ENCODE data around the gene APPBP2.
"Not testable (repeated sequence)": the region's sequence is repeated elsewhere in the genome, so short reads cannot be mapped to it uniquely, and the experiment has no call there.

Gene APPBP2

GRCh38 chr17:60419875-60420274 lies 106.2 kb downstream of the APPBP2 start:
- WGBS (ENCODE audit: insufficient coverage): 80% methylated on average over 1 of the region's 7 CpGs
- DNase-seq; H3K36me3 ChIP-seq (ENCODE audit: control insufficient read depth in 4 of 4, insufficient read depth in 4 of 4, low read length in 3 of 4); H3K27ac ChIP-seq (ENCODE audit: insufficient read depth in 1 of 2, low read depth in 1 of 2, low read length in 2 of 2, poor library complexity in 1 of 2, severe bottlenecking in 2 of 2); H3K27me3 ChIP-seq (replicated peaks in 2 of 5; ENCODE audit: control insufficient read depth in 4 of 5, insufficient read depth in 5 of 5, low read length in 4 of 5); POLR2A ChIA-PET; H3K9me3 ChIP-seq (ENCODE audit: control extremely low read depth in 1 of 5, control insufficient read depth in 4 of 5, insufficient read depth in 2 of 5, low read depth in 1 of 5, low read length in 4 of 5); H3K4me3 ChIP-seq (ENCODE audit: control insufficient read depth in 1 of 7, extremely low read depth in 1 of 7, insufficient read depth in 4 of 7, low read depth in 2 of 7, low read length in 6 of 7): not testable (repeated sequence)
- peaks cover 5 to 20% (median 10%) of the 10 kb centered on the region in 4 experiments for H3K4me1 ChIP-seq (ENCODE audit: control extremely low read depth in 1 of 4, control insufficient read depth in 4 of 4, insufficient read depth in 4 of 4, low read length in 3 of 4)
- CTCF ChIA-PET: interaction anchor here (0.9 to 1.3 kb wide), 2 partner anchors 10 to 15 kb away, joined by 3 to 4 read pairs; no protein-coding TSS in a partner anchor

GRCh38 chr17:60419003-60419402 lies 107.0 kb downstream of the APPBP2 start:
- H3K27me3 ChIP-seq (replicated peaks in 2 of 5; ENCODE audit: control insufficient read depth in 4 of 5, insufficient read depth in 5 of 5, low read length in 4 of 5); H3K27ac ChIP-seq (ENCODE audit: insufficient read depth in 1 of 2, low read depth in 1 of 2, low read length in 2 of 2, poor library complexity in 1 of 2, severe bottlenecking in 2 of 2); POLR2A ChIA-PET; H3K36me3 ChIP-seq (ENCODE audit: control insufficient read depth in 4 of 4, insufficient read depth in 4 of 4, low read length in 3 of 4); H3K4me3 ChIP-seq (ENCODE audit: control insufficient read depth in 1 of 7, extremely low read depth in 1 of 7, insufficient read depth in 4 of 7, low read depth in 2 of 7, low read length in 6 of 7); DNase-seq; H3K9me3 ChIP-seq (ENCODE audit: control extremely low read depth in 1 of 5, control insufficient read depth in 4 of 5, insufficient read depth in 2 of 5, low read depth in 1 of 5, low read length in 4 of 5): not testable (repeated sequence)
- WGBS (ENCODE audit: insufficient coverage): 100% methylated on average over 2 of the region's 4 CpGs
- peaks cover 5 to 20% (median 10%) of the 10 kb centered on the region in 4 experiments for H3K4me1 ChIP-seq (ENCODE audit: control extremely low read depth in 1 of 4, control insufficient read depth in 4 of 4, insufficient read depth in 4 of 4, low read length in 3 of 4)
- CTCF ChIA-PET: interaction anchor here (0.7 to 1.8 kb wide), 5 partner anchors 9 to 167 kb away, joined by 3 to 4 read pairs (median 4); no protein-coding TSS in a partner anchor

GRCh38 chr17:60416368-60416925 lies 109.6 kb downstream of the APPBP2 start:
- CTCF ChIA-PET: interaction anchor here (0.8 kb wide), 1 partner anchor 224 kb away, joined by 3 read pairs; no protein-coding TSS in a partner anchor
- 100% methylated on average over 1 of the region's 2 CpGs for WGBS (ENCODE audit: insufficient coverage)
- H3K27me3 ChIP-seq (replicated peaks in 2 of 5; ENCODE audit: control insufficient read depth in 4 of 5, insufficient read depth in 5 of 5, low read length in 4 of 5): no peaks in the 10 kb centered on the region
- H3K36me3 ChIP-seq (ENCODE audit: control insufficient read depth in 4 of 4, insufficient read depth in 4 of 4, low read length in 3 of 4): no peaks in the 10 kb centered on the region
- DNase-seq: no peak
- no peak overlapping the region for H3K27ac ChIP-seq (ENCODE audit: insufficient read depth in 1 of 2, low read depth in 1 of 2, low read length in 2 of 2, poor library complexity in 1 of 2, severe bottlenecking in 2 of 2)
- POLR2A ChIA-PET: interaction anchor here (0.6 kb wide), 1 partner anchor 25 kb away, joined by 4 read pairs; the partner anchor contains the start of gene USP32
- no peaks in the 10 kb centered on the region for H3K9me3 ChIP-seq (ENCODE audit: control extremely low read depth in 1 of 5, control insufficient read depth in 4 of 5, insufficient read depth in 2 of 5, low read depth in 1 of 5, low read length in 4 of 5)
- H3K4me1 ChIP-seq (ENCODE audit: control extremely low read depth in 1 of 4, control insufficient read depth in 4 of 4, insufficient read depth in 4 of 4, low read length in 3 of 4): peaks cover 0 to 10% (median 4%) of the 10 kb centered on the region in 4 experiments
- no peak overlapping the region for H3K4me3 ChIP-seq (ENCODE audit: control insufficient read depth in 1 of 7, extremely low read depth in 1 of 7, insufficient read depth in 4 of 7, low read depth in 2 of 7, low read length in 6 of 7)

GRCh38 chr17:60415146-60415545 lies 110.9 kb downstream of the APPBP2 start:
- Histone ChIP-seq H3K4me3 (ENCODE audit: control insufficient read depth in 1 of 7, extremely low read depth in 1 of 7, insufficient read depth in 4 of 7, low read depth in 2 of 7, low read length in 6 of 7) (no peak overlapping the region), H3K27me3 (replicated peaks in 2 of 5; ENCODE audit: control insufficient read depth in 4 of 5, insufficient read depth in 5 of 5, low read length in 4 of 5) (no peaks in the 10 kb centered on the region), H3K36me3 (ENCODE audit: control insufficient read depth in 4 of 4, insufficient read depth in 4 of 4, low read length in 3 of 4) (no peaks in the 10 kb centered on the region), H3K4me1 (ENCODE audit: control extremely low read depth in 1 of 4, control insufficient read depth in 4 of 4, insufficient read depth in 4 of 4, low read length in 3 of 4) (no peaks in the 10 kb centered on the region), H3K9me3 (ENCODE audit: control extremely low read depth in 1 of 5, control insufficient read depth in 4 of 5, insufficient read depth in 2 of 5, low read depth in 1 of 5, low read length in 4 of 5) (peaks cover 0 to under 1% (median 0%) of the 10 kb centered on the region in 5 experiments), H3K27ac (ENCODE audit: insufficient read depth in 1 of 2, low read depth in 1 of 2, low read length in 2 of 2, poor library complexity in 1 of 2, severe bottlenecking in 2 of 2) (no peak overlapping the region)
- DNase-seq: no peak
- WGBS (ENCODE audit: insufficient coverage): no CpG with 5 or more reads among the region's 1 CpG
- ChIA-PET CTCF (interaction anchor here (1.2 kb wide), 1 partner anchor 25 kb away, joined by 3 read pairs; no protein-coding TSS in a partner anchor), POLR2A (no interaction called here)

- 100% methylated on average over 3 of the region's 3 CpGs for WGBS (ENCODE audit: insufficient coverage)
- Histone ChIP-seq H3K36me3 (ENCODE audit: control insufficient read depth in 4 of 4, insufficient read depth in 4 of 4, low read length in 3 of 4) (no peaks in the 10 kb centered on the region), H3K4me3 (ENCODE audit: control insufficient read depth in 1 of 7, extremely low read depth in 1 of 7, insufficient read depth in 4 of 7, low read depth in 2 of 7, low read length in 6 of 7) (no peak overlapping the region), H3K27ac (ENCODE audit: insufficient read depth in 1 of 2, low read depth in 1 of 2, low read length in 2 of 2, poor library complexity in 1 of 2, severe bottlenecking in 2 of 2) (no peak overlapping the region), H3K27me3 (replicated peaks in 2 of 5; ENCODE audit: control insufficient read depth in 4 of 5, insufficient read depth in 5 of 5, low read length in 4 of 5) (no peaks in the 10 kb centered on the region), H3K4me1 (ENCODE audit: control extremely low read depth in 1 of 4, control insufficient read depth in 4 of 4, insufficient read depth in 4 of 4, low read length in 3 of 4) (no peaks in the 10 kb centered on the region), H3K9me3 (ENCODE audit: control extremely low read depth in 1 of 5, control insufficient read depth in 4 of 5, insufficient read depth in 2 of 5, low read depth in 1 of 5, low read length in 4 of 5) (peaks cover 0 to 3% (median 0%) of the 10 kb centered on the region in 5 experiments)
- ChIA-PET CTCF (interaction anchor here (1.4 kb wide), 1 partner anchor 8 kb away, joined by 4 read pairs; no protein-coding TSS in a partner anchor), POLR2A (no interaction called here)
- no peak for DNase-seq
These were observed 113.3 kb downstream of the APPBP2 start for GRCh38 chr17:60412701-60413100.

GRCh38 chr17:60410001-60410400 lies 116.0 kb downstream of the APPBP2 start:
- WGBS (ENCODE audit: insufficient coverage): 100% methylated on average over 1 of the region's 4 CpGs
- H3K9me3 ChIP-seq (ENCODE audit: control extremely low read depth in 1 of 5, control insufficient read depth in 4 of 5, insufficient read depth in 2 of 5, low read depth in 1 of 5, low read length in 4 of 5): peaks cover 0 to 3% (median 0%) of the 10 kb centered on the region in 5 experiments
- POLR2A ChIA-PET: no interaction called here
- no peaks in the 10 kb centered on the region for H3K27me3 ChIP-seq (replicated peaks in 2 of 5; ENCODE audit: control insufficient read depth in 4 of 5, insufficient read depth in 5 of 5, low read length in 4 of 5)
- H3K36me3 ChIP-seq (ENCODE audit: control insufficient read depth in 4 of 4, insufficient read depth in 4 of 4, low read length in 3 of 4): no peaks in the 10 kb centered on the region
- no peaks in the 10 kb centered on the region for H3K4me1 ChIP-seq (ENCODE audit: control extremely low read depth in 1 of 4, control insufficient read depth in 4 of 4, insufficient read depth in 4 of 4, low read length in 3 of 4)
- H3K4me3 ChIP-seq (ENCODE audit: control insufficient read depth in 1 of 7, extremely low read depth in 1 of 7, insufficient read depth in 4 of 7, low read depth in 2 of 7, low read length in 6 of 7): no peak overlapping the region
- no peak for DNase-seq
- no peak overlapping the region for H3K27ac ChIP-seq (ENCODE audit: insufficient read depth in 1 of 2, low read depth in 1 of 2, low read length in 2 of 2, poor library complexity in 1 of 2, severe bottlenecking in 2 of 2)
- CTCF ChIA-PET: interaction anchor here (1.0 to 2.1 kb wide), 4 partner anchors 9 to 13 kb away, joined by 3 to 8 read pairs (median 4); no protein-coding TSS in a partner anchor

- Histone ChIP-seq H3K9me3 (ENCODE audit: control extremely low read depth in 1 of 5, control insufficient read depth in 4 of 5, insufficient read depth in 2 of 5, low read depth in 1 of 5, low read length in 4 of 5) (peaks cover 0 to 3% (median 0%) of the 10 kb centered on the region in 5 experiments), H3K4me1 (ENCODE audit: control extremely low read depth in 1 of 4, control insufficient read depth in 4 of 4, insufficient read depth in 4 of 4, low read length in 3 of 4) (peaks cover 0 to 17% (median 7%) of the 10 kb centered on the region in 4 experiments), H3K27ac (ENCODE audit: insufficient read depth in 1 of 2, low read depth in 1 of 2, low read length in 2 of 2, poor library complexity in 1 of 2, severe bottlenecking in 2 of 2) (no peak overlapping the region), H3K36me3 (ENCODE audit: control insufficient read depth in 4 of 4, insufficient read depth in 4 of 4, low read length in 3 of 4) (no peaks in the 10 kb centered on the region), H3K27me3 (replicated peaks in 2 of 5; ENCODE audit: control insufficient read depth in 4 of 5, insufficient read depth in 5 of 5, low read length in 4 of 5) (no peaks in the 10 kb centered on the region), H3K4me3 (ENCODE audit: control insufficient read depth in 1 of 7, extremely low read depth in 1 of 7, insufficient read depth in 4 of 7, low read depth in 2 of 7, low read length in 6 of 7) (no peak overlapping the region)
- no peak for DNase-seq
- ChIA-PET POLR2A (no interaction called here), CTCF (interaction anchor here (1.0 to 1.2 kb wide), 2 partner anchors 14 to 15 kb away, joined by 3 to 4 read pairs; partner anchors contain the start of gene CHCT1)
- WGBS (ENCODE audit: insufficient coverage): 100% methylated on average over 2 of the region's 3 CpGs
These were observed 119.2 kb downstream of the APPBP2 start for GRCh38 chr17:60406887-60407286.
